HUES64 (cell line): Measurements from ENCODE around the gene LARP6.
"Not testable (repeated sequence)": the region's sequence is repeated elsewhere in the genome, so short reads cannot be mapped to it uniquely, and the experiment has no call there.

Source experiments
- H3K27ac ChIP-seq: 2 replicates; pipeline ENCODE4 v1.7.0; 2013; ENCODE audit warnings: low read depth, low read length, inconsistent platforms
- H3K27me3 ChIP-seq: 2 replicates; pipeline ENCODE4 v1.6.1; 2013; ENCODE audit warnings: mild to moderate bottlenecking, low read length; ENCODE audit not compliant: insufficient read depth
- H3K36me3 ChIP-seq: 2 replicates; pipeline ENCODE4 v1.6.1; 2013; ENCODE audit warnings: mild to moderate bottlenecking, low read length; ENCODE audit not compliant: insufficient read depth
- H3K4me1 ChIP-seq: 2 replicates; pipeline ENCODE4 v1.6.1; 2013; ENCODE audit warnings: mild to moderate bottlenecking, low read length, moderate library complexity; ENCODE audit not compliant: insufficient read depth
- H3K4me3 ChIP-seq: 2 replicates; pipeline ENCODE4 v1.5.1; 2013; ENCODE audit warnings: mild to moderate bottlenecking, low read length, moderate library complexity
- H3K9ac ChIP-seq: 2 replicates; pipeline ENCODE4 v1.6.1; 2013; ENCODE audit warnings: mild to moderate bottlenecking, low read depth, low read length
- H3K9me3 ChIP-seq: 2 replicates; pipeline ENCODE4 v1.6.1; 2013; ENCODE audit warnings: low read depth, low read length; ENCODE audit not compliant: insufficient read depth
- WGBS: fragments of 150-250, 120-280 bp; methylation state at CpG from one replicate; pipeline ENCODE4 v1.1.7; 2013; ENCODE audit warnings: missing lambda C conversion rate; 5-methylcytosine and 5-hydroxymethylcytosine counted together

LARP6 gene

DNA sequence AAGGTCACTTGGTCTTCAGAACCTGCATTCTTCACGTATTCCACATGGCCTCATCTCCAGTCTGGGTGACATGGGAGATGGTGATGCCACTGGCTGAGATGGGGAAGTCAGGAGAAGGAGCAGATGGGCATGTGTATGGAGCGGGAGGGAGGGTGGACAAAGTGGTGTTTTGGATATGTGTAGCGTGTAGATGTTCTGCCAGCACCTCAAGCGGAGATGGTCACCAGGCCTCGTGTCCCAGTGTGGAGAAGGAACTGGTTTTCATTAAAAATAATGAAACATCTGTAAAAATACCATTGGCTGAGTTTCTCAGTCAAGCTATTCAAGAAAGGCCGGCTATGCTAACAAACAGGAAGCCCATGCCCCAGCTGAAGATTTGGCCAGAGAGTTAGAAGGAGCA lies 26.2 kb downstream of the LARP6 start:
- Histone ChIP-seq H3K9ac (no peak overlapping the region), H3K27ac (no peak overlapping the region), H3K4me3 (no peak overlapping the region), H3K9me3 (no peaks in the 10 kb centered on the region), H3K36me3 (peaks cover 17% of the 10 kb centered on the region), H3K27me3 (no peaks in the 10 kb centered on the region), H3K4me1 (no peaks in the 10 kb centered on the region)
- 93% methylated on average over 6 of the region's 6 CpGs for WGBS

DNA sequence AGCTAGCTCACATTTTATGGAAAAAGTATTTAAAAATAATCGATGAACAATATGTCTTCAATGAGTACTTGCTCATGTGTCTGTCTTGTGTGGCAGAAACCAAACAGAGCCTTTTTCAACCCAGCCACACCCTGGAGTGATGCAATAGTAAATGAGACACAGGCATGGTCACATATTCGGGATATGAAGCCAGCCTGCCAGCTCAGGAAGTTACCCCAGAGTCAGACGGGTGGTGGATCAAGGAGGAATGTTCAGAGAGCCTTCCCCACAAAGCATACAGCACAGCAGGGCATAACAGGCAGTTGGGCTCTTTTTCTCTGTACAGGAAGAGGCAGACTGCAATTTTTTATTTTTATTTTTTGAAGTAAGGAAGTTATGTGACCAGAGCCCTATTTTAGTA lies 27.3 kb downstream of the LARP6 start:
- Histone ChIP-seq H3K9me3 (no peaks in the 10 kb centered on the region), H3K4me1 (no peaks in the 10 kb centered on the region), H3K4me3 (no peak overlapping the region), H3K9ac (no peak overlapping the region), H3K36me3 (0 out of 2 replicates have a peak, but pooled peaks cover 6% of the 10 kb centered on the region), H3K27ac (no peak overlapping the region), H3K27me3 (no peaks in the 10 kb centered on the region)
- 86% methylated on average over 3 of the region's 3 CpGs for WGBS

GRCh38 chr15:70825841-70826240 lies 28.1 kb downstream of the LARP6 start:
- Histone ChIP-seq H3K9ac (no peak overlapping the region), H3K27ac (no peak overlapping the region), H3K4me1 (no peaks in the 10 kb centered on the region), H3K9me3 (no peaks in the 10 kb centered on the region), H3K4me3 (no peak overlapping the region), H3K27me3 (no peaks in the 10 kb centered on the region), H3K36me3 (no peaks in the 10 kb centered on the region)
- 94% methylated on average over 8 of the region's 8 CpGs for WGBS

DNA sequence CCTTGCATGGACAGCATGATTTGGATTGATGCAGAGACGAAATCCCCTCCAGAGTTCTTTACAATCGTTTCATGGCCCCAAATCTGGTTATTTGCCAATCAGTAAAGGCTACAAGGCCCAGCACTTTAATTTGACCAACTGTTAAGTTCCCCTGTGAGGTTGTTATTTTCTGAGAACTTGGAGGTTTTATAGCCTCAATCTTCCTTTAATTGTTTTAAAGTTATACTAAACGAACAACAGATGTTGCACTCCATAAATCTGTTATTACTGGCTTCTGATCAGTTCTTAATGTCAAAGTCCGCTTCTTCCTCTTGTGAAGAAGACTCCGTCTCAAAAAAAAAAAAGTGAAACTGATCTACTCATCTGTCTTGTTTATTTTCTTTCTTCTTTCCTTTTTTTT lies 30.8 kb downstream of the LARP6 start:
- 89% methylated on average over 5 of the region's 5 CpGs for WGBS
- no peak overlapping the region for H3K27ac ChIP-seq
- no peak overlapping the region for H3K4me3 ChIP-seq
- H3K36me3 ChIP-seq = no peaks in the 10 kb centered on the region
- H3K27me3 ChIP-seq = no peaks in the 10 kb centered on the region
- H3K4me1 ChIP-seq = no peaks in the 10 kb centered on the region
- no peaks in the 10 kb centered on the region for H3K9me3 ChIP-seq
- H3K9ac ChIP-seq = no peak overlapping the region

- no peak overlapping the region for H3K27ac ChIP-seq
- H3K27me3 ChIP-seq = no peaks in the 10 kb centered on the region
- 0 out of 2 replicates have a peak, but pooled peaks cover 4% of the 10 kb centered on the region for H3K4me1 ChIP-seq
- H3K9me3 ChIP-seq = no peaks in the 10 kb centered on the region
- no peak overlapping the region for H3K9ac ChIP-seq
- H3K36me3 ChIP-seq = no peaks in the 10 kb centered on the region
- H3K4me3 ChIP-seq = no peak overlapping the region
These were observed 33.7 kb downstream of the LARP6 start for GRCh38 chr15:70820214-70820613.

DNA sequence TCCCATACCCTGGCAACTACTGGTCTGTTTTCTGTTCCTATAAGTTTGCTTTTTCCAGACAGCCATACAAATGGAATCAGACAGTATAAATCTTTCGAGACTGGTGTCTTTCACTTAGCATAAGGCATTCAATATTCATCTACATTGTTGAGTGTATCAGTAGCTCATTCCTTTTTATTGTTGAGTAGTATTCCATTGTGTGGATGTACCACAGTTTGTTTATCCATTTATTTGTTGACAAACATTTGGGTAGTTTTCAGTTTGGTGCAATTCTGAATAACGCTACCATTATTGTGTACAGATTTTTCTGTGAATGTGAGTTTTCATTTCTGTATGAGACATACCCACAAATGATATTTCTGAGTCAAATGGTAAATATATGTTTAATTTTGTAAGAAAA lies 35.4 kb downstream of the LARP6 start:
- Histone ChIP-seq H3K4me1 (0 out of 2 replicates have a peak, but pooled peaks cover 4% of the 10 kb centered on the region), H3K27me3 (no peaks in the 10 kb centered on the region), H3K27ac (no peak overlapping the region), H3K9ac (no peak overlapping the region), H3K36me3 (no peaks in the 10 kb centered on the region), H3K4me3 (no peak overlapping the region), H3K9me3 (0 out of 2 replicates have a peak, but pooled peaks cover 2% of the 10 kb centered on the region)
- WGBS = 100% methylated on average over 2 of the region's 2 CpGs

- Histone ChIP-seq H3K27me3 (no peaks in the 10 kb centered on the region), H3K36me3 (no peaks in the 10 kb centered on the region), H3K27ac (no peak overlapping the region), H3K9me3 (0 out of 2 replicates have a peak, but pooled peaks cover 2% of the 10 kb centered on the region), H3K4me1 (0 out of 2 replicates have a peak, but pooled peaks cover 4% of the 10 kb centered on the region), H3K9ac (no peak overlapping the region), H3K4me3 (no peak overlapping the region)
These were observed 36.7 kb downstream of the LARP6 start for GRCh38 chr15:70817266-70817665.

DNA sequence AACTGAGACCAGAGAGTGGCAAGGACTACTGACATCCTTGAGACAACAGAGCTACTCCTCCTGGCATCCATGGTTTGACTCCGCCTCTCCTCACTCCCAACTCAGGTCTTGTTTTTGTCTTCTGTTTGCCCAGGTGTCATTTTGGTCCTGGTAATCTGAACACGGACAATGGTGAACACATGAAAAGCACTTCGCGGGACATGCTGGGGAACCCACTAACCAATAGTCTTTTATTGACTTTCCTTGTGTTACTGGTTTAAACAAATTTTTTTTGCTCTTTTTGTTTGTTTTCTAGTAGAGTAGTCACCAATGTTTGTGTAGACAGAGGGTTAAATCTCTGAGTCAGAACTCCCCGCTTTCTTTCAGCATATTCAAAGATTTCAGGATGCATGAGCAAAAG lies 38.4 kb downstream of the LARP6 start:
- Histone ChIP-seq H3K4me3 (no peak overlapping the region), H3K36me3 (no peaks in the 10 kb centered on the region), H3K9me3 (0 out of 2 replicates have a peak, but pooled peaks cover 2% of the 10 kb centered on the region), H3K27ac (no peak overlapping the region), H3K4me1 (0 out of 2 replicates have a peak, but pooled peaks cover 4% of the 10 kb centered on the region), H3K9ac (no peak overlapping the region), H3K27me3 (no peaks in the 10 kb centered on the region)
- WGBS = 90% methylated on average over 5 of the region's 5 CpGs

- H3K4me1 ChIP-seq, H3K36me3 ChIP-seq, H3K27me3 ChIP-seq, H3K9ac ChIP-seq, H3K4me3 ChIP-seq, H3K9me3 ChIP-seq, H3K27ac ChIP-seq: not testable (repeated sequence)
- 77% methylated on average over 4 of the region's 4 CpGs for WGBS
These were observed 38.9 kb downstream of the LARP6 start for GRCh38 chr15:70815011-70815410.

DNA sequence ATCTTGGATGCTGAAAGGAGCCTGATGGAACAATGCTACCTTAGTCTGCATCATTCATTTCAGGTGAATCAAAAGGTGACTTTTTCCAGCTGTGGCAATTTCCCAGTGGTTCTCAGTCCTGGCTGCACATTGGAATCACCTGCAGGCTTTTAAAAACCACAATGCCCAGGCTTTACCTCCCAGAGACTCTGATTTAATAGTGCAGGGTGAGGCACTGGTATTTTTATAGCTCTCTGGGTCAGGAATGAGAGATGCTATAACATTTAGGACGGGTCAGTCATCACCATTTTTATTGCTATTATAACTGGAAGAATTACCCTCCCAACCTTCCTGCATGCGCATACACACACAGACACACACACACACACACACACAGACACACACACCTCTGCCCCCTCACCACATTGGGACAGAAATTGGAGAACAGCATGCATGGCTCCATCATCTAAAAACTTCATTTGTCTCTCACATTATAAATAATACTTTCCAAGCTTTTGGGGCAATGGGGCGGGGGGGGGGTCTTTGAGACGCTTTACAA lies 41.1 kb downstream of the LARP6 start:
- Histone ChIP-seq H3K27me3 (no peaks in the 10 kb centered on the region), H3K9me3 (0 out of 2 replicates have a peak, but pooled peaks cover 2% of the 10 kb centered on the region), H3K4me1 (0 out of 2 replicates have a peak, but pooled peaks cover 4% of the 10 kb centered on the region), H3K4me3 (no peak overlapping the region), H3K9ac (no peak overlapping the region), H3K27ac (no peak overlapping the region), H3K36me3 (no peaks in the 10 kb centered on the region)
- 89% methylated on average over 4 of the region's 4 CpGs for WGBS

DNA sequence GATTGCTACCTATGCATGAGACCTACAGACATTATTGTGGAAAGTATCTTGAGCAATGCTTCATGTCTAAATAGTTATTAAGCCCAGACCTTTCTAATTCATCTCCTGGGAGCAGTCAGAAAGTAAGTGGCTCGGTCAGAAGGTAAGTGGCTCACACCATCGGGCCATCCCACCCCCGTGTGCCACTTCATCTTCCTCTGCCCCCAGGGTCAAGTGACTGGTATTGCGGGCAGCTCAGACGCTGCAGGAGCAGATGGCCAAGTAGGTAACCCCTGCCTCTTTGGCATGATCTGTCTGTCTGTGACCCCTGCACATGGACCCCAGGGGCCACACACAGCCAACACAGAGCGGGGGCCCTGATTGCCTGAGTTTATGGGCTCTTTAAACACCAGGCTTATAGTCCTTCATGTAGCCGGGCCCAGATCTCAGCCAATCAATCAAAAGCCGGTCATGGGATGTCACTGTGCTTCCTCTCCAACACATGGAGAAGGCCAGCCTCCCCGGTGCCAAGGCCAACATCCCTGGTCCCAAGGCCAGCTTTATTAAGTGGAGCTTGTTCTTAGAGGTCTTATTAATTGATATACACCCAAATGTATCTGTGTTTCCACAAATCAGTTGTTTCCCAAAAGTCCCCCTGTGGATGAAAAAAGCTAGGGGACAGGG lies 42.9 kb downstream of the LARP6 start:
- WGBS = 96% methylated on average over 9 of the region's 9 CpGs
- Histone ChIP-seq H3K4me1 (0 out of 2 replicates have a peak, but pooled peaks cover 4% of the 10 kb centered on the region), H3K27me3 (no peaks in the 10 kb centered on the region), H3K4me3 (no peak overlapping the region), H3K36me3 (no peaks in the 10 kb centered on the region), H3K9ac (no peak overlapping the region), H3K27ac (no peak overlapping the region), H3K9me3 (0 out of 2 replicates have a peak, but pooled peaks cover 2% of the 10 kb centered on the region)
